ENCODE measurements around the gene YJEFN3.
A peak's percentile ranks its signal among the peaks of the same experiment; 100 is the strongest.

YJEFN3 gene

DNA sequence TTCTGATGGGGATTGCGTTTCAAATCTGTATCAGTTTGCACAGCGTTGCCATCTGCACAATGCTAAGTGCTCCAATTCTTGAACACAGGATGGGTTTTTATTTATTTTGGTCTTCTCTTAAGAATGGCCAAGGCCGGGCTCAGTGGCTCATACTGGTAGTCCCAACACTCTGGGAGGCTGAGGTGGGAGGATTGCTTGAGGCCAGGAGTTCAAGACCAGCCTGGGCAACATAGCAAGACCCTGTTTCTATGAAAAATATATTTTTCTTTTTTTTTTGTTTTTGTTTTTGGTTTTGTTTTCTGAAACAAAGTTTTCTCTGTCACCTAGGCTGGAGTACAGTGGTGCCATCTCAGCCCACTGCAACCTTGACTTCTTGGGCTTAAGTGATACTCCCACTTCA is 5.5 kb upstream of the YJEFN3 start:
- DNase-seq (ENCODE audit: low spot score): no peak

DNA sequence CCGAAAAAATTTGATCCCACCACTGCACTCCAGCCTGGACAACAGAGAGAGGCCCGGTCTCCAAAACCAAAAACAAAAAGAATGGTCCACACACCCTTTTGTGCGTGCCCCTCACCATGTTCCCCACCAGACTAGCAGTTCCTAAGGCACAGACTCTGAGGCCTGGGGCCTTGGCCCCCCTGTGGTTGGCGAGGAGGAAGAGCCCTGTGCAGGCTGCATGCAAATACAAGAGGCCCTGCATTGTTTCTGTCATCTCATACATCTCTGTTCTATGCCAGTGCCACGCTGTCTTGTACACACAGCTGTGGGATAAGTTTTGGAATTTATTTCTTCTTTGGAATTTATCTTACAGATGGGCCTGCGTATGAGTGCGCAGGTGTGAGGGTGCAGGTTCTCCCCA is 4.7 kb upstream of the YJEFN3 start:
- DNase-seq (ENCODE audit: low spot score): no peak

DNA sequence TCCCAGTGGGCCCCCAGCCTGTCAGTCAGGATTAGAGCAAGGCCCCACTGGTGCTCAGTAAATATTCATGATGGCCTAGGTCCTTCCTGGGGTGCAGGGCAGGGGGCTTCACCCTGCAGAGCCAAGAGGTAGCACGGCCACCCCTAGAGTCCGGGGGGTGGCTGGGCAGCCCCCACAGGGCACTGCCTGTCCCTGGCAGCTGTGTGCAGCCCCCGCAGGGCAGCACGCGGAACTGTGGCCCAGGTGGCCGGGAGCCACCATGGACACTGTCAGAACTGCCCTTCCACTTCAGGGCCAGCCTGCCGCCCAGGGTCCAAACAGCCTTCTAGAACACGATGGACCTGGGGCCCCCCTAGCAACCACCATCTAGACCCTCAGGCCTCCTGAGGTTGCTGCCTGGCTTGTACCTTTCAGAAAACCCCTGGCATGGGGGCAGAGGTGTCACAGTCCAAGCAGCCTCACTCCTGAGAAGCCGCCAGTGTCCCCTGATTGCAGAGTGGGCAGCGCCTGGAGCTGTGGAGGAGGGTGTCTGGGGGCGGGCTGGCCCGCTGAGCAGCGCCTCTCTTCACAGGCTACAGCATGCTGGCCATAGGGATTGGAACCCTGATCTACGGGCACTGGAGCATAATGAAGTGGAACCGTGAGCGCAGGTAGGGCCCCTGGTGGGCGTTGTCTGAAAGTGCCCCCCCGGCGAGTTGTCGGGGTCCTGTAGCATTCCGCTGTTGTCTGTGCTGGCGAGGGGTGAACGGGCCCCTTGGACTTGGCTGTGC is 2.9 kb upstream of the YJEFN3 start:
- no peak for DNase-seq (ENCODE audit: low spot score)

DNA sequence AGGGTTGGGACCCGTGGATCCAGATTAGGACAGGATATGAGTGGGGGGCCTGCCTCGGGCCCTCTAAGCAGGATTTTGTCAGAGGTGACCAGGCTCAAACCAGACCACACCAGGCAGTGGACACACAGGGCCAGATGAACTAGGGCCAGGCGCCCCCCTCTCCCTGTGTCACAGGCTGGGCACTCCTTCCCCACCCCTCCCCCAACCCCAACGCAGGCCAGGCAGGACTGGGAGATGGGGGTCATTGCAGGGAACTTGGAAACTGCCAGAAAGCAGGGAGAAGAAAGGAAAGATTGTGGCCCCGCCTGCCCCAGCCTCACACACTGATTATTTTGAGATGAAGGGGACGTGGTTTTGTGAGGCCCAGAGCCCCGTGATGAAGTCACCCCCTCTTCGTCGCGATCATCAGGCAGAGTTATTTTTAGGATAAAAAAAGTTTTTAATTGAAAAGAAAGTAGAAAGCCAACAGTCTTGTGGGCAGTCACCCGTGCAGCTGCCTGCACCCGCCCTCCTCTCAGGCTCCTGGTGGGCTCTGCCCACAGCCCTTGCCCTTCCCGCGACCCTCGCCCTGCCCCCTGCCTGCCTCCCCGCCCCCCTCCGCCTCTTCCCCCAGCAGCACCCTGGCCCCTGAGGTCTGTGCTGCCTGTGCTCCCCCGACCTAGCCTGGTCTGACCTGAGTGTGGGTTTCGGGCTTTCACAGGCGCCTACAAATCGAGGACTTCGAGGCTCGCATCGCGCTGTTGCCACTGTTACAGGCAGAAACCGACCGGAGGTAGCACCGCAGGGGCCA is 1.9 kb upstream of the YJEFN3 start:
- DNase-seq (ENCODE audit: low spot score): no peak

DNA sequence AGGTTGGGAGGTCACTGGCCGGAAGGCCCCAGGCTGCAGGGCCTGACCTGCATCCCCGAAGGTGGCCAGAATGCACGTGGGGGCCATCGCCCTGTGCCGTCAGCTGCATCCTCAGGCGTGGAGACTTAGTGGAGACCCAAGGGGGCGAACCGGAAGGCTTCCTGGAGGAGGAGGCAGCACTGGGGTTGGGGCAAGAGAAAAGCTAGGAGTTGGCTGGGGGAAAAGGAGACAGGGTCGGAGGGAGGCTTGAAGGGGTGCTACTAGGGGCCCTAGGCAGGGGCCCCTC is 1.4 kb upstream of the YJEFN3 start:
- DNase-seq (ENCODE audit: low spot score): no peak

DNA sequence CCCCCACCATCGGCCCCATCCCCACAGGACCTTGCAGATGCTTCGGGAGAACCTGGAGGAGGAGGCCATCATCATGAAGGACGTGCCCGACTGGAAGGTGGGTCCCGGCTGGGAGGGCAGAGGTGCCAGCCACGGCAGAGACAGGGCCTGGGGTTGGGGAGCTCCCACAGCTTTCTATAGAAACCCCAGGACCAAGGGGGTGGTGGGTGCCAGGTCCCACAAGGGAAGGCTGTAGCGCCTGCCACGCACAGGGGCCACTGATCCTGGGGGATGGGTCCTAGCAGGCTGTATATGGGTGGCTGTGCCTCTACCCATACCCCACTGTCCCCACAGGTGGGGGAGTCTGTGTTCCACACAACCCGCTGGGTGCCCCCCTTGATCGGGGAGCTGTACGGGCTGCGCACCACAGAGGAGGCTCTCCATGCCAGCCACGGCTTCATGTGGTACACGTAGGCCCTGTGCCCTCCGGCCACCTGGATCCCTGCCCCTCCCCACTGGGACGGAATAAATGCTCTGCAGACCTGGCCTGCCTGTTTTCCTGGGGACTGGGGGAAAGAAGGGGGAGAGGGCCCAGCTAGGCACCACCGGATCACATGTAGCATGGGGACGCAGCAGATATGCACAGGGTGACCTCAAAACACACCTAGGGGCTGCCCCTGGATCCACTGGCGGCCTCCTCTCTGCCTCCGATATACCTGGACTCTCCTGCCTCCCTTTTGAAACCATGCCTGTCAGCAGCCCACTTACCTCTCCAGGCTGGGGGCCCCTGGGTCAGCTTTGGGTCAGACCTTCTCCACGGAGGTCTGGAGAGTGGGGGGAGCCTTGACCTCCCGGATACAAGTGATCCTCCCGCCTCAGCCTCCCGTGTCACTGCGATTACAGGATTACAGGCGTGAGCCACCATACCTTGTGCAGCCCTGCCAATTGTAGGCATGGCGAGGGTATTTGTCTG is 761 bp upstream of the YJEFN3 start:
- no peak for DNase-seq (ENCODE audit: low spot score)

DNA sequence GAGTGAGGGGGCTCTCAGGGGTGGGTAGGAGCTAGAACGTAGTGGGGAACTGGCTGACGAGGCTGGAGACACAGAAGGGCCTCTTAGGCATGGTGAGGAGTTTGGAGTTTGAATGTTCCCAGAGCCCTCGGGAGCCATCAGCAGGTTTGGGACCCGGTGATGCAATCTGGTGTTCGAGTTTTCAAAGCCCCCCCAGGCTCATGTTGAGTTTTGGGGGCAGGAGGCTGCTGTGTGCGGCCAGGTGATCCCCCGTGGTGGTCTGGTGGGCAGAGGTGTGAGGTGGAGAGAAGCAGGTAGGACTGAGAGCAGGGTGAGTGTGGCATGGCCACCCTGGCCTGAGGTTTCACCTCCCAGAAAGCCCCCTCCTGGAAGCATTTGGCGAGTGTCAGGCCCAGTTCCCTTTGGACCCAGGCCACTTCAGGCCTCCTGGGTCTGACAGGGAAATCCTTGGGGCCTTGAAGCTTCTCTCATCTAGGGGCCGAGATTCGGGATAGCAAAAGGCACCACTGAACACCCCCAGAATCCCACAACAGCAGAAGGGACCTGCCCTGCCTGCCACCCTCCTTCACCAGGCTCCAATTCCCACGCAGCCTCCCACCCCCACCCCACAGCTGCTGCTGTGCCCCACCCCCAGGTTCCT is 1.2 kb downstream of the YJEFN3 start:
- no peak for DNase-seq (ENCODE audit: low spot score)

DNA sequence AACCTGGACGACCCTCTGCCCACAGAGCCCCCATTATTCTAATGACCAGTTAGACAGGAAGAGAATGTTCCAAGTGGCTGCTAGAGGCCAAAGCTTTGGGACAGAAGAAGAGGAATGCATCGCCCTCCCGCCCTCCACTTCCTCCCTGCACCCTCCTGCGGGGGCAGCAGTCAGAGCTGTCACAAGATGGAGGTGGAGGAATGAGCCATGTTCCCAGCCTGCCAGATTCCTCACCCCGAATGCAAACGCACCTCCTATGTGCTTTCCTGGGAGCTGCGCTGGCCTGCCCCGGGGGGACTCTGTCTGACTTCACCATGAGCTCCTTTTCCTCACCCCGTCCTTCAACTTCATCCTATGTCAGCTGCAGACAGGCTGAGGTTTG is 1.7 kb downstream of the YJEFN3 start:
- DNase-seq (ENCODE audit: low spot score): no peak

DNA sequence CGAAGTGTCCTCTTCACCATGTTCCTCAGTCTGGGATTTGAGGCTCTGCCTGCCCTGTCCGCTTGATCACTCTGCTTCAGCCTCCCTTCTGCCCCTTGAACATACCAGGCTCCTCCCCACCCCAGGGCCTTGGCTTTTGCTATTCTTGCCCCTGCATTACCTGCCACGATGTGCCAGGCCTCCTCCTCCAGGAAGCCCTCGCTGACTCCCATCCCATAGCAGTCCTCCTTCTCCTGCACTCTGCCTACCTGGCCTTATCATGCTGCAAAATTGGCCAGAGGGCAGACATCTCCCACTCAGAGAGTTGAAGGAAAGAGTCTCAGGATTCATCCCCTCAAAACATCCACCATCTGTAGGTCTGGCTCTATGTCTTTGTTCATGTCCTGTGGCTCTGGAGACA is 2.2 kb downstream of the YJEFN3 start:
- DNase-seq (ENCODE audit: low spot score): no peak

DNA sequence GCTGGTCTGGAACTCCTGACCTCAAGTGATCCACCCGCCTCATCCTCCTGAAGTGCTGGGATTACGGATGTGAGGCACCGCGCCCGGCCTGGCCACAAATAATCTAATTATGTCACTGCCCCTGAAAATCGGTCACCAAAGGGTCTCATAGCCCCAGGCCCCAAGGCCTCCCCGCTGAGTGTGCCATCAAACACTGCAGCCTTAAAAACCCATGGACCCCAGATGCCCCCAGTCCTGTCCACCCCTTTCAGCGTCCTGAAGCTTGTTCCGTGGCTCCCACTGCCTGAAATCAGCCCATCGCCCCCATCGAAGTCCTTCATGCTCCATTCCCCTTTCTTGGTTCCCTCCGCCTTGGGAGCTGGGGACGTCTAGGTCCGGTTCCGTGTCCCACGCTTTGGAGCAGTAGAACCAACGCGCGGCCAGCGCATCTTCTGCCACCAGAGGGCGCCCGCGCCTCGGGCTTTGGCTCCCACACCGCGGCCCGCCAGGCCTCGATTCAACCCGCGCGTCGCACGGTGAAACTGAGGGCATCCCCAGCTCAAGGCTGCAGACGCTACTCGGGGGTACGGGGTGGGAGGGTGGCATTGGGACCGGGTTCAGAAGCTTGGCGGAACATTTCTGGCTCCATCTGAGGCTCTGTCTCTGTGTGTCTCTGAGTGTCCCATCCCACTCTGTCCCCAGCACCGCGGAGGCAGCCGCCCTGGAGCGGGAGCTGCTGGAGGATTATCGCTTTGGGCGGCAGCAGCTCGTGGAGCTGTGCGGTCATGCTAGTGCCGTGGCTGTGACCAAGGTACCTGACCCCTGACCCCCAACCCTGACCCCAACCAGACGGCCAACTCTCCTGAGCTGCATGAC is 3.5 kb downstream of the YJEFN3 start:
- peak; percentile 61 for DNase-seq (ENCODE audit: low spot score)

DNA sequence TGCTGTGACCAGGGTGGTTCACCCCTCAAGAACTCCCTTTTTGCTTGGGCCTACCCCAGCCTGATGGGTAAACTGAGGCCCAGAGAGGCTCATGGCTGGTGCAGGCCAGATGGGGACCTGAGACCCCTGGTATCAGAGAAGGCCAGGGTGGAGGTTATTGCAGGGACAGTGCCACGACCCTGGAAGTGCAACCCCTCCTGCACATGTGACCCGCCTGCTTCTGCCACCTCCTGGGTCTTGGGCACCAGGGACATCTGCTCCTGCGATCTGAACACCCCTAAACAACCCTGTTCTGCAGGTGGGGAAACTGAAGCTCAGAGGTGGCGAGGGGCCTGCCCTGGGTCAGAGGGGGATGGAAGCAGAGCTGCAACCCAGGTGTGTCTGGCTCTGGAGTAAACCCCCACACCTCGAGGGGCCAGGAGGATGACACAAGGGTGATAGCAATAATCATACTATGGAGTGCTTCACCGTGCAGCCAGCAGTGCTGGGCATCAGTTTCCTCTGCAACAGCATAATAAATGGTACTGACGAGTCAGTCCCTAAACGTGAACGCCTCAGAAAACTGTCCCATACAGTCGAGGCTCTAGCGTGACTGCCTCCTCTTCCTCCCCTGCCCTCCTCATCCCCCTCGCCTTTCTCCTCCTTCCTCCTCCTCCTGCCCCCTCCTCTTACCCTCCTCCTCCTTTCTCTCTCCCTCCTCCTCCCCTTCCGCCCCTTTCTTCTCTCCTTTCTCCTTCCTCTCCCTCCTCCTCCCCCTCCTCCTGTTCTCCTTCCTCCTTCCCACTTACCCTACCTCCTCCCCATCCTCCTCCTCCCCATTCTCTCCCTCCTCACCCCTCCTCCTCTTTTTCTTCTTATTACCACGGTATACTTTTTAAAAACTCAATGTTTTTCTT is 4.3 kb downstream of the YJEFN3 start:
- DNase-seq (ENCODE audit: low spot score): no peak

DNA sequence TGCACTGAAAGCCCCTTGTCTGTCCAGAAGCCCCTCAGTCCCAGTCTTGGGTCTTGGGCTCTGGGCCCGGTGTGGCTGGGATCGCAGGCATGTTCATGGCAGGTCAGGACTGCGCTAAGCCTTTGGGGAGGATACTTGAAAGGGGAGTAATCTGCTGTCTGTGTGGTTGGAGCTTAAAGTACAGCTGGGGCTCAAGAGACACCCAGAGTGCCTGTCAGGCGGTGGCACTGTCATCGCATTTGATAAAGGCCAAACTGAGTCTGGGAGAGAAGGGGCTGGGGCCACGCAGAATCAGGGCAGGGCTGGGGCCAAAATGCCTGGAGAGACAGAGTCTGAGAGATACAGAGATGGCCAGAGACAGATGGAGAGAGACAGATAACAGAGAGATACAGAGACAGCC is 5.1 kb downstream of the YJEFN3 start:
- no peak for DNase-seq (ENCODE audit: low spot score)

DNA sequence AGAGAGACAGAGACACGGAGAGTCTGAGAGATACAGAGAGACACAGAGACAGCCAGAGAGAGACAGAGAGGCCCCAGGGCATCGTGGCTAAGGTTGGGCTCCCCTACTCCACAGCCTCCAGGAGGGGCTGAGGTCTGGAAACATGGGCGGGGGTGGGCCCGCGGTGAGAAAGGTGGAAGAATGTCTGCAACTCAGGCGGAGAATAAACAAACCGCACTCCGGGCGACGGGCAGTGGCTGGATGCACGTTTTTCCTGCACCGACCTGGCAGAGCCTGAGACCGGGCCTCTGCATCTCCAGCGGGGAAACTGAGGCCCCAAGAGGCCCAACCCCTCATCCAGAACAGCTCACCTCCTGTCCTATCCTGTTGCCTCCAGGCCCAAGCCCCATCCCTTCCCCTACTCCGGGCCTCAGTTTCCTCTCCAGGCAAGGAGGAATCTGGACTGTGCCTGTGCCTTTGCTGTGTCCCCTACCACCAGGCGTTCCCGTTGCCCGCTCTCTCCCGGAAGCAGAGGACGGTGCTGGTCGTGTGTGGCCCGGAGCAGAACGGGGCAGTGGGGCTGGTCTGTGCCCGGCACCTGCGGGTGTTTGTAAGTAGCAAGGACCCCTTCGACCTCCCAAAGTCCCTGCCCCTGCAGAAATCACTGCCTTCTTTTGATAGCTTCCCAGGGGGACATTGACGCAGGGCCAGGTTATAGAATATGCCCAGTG is 6.0 kb downstream of the YJEFN3 start:
- no peak for DNase-seq (ENCODE audit: low spot score)

DNA sequence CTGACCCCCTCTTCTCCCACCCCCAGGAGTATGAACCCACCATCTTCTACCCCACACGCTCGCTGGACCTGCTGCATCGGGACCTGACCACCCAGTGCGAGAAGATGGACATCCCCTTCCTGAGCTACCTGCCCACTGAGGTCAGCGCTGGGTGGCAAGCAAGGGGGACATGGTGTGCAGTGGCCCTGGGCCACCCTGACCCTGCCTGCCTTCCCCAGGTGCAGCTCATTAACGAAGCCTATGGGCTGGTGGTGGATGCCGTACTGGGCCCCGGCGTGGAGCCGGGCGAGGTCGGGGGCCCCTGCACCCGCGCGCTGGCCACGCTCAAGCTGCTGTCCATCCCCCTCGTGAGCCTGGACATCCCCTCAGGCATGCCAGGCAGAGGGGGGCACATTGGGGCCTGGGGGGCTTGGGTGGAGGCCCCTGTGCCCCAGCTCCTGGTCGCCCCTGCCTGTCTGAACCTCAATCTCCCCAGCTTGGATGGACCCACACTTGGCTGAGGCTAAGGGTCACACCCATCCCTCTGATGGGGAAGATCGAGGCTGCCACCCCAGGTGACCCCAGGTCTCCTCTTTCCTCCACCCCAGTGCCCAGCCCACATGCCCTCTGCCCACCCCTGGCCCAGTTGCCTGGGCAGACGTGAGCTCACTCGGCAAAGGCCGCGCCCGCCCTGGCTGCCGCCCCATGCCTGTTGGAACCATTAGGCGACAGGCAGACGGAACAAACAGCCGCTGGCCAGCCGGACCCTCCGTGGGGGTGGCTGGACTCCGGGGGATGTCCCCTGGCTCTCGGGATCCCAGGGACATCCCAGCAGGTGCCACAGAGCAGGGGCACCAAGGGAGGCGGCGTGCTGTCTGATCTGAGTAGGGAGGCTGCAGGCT is 6.8 kb downstream of the YJEFN3 start:
- DNase-seq (ENCODE audit: low spot score): no peak

DNA sequence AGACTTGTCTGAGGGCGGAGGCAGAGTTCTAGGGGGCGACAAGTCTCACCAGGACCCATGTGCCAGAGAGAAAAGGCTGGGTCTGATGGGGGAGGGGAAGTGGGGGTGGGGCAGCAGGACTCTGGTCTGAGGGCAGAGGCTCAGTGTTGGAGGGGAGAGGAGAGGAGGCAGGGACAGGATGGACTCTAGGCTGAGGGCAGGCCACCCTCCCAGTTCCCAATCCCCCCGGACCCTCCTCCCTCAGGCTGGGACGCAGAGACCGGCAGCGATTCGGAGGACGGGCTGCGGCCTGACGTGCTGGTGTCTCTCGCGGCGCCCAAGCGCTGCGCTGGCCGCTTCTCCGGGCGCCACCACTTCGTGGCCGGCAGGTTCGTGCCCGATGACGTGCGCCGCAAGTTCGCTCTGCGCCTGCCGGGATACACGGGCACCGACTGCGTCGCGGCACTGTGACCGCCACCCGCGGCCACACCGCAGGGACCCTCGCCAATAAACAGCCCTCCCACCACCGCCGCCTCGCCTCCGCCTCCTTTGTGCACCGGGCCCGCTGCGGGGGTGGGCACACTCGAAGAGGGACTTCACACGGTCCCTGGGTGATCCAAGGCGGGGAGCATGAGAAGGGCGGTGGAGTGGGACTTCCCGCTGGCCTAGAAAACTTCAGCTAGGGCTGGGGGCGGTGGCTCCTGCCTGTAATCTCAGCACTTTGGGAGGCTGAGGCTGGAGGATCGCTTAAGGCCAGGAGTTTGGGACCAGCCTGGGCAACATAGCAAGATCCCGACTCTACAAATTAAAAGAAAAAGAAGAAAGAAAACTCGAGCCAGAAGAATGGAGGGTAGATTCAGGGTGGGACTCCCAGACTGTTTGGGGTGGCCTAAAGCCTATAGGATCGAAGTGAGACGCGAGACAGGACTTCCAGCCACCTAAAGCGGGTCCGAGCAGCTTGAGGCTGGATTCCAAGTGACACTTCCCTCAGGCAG is 8.7 kb downstream of the YJEFN3 start:
- no peak for DNase-seq (ENCODE audit: low spot score)

DNA sequence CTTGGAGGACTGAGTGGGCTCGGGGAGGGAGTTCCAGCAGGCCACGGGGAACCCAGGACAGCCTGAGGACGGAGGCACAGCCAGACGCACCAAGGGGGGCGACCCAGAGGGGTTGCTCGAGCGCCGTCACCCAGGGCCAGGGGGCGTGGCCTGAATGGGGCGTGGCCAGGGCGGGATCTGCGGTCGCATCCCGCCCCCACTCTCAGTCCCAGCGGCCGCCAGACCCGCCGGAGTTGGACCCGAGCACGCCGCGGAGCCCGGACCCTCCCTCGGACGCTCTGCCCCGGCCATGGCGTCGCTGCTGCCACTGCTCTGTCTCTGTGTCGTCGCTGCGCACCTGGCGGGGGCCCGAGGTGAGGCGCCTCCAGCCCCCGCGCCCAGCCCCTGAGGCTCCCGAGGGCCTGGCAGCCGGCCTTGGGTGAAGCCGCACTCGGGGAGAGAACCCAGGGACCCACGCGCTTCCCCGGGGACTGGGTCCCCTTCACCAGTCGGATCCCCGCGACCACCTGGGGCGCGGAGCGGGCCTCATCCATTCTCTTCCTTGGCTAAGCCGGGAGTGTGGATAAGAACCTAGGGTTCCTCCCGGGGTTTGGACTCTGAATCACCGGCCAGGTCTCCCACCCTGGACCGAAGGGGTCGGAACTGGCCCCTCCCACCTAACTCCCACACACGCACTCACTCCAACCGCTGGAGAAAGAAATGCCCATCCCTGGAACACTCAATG is 9.5 kb downstream of the YJEFN3 start, which contains the start of gene CILP2:
Gene CILP2, plus strand, starts transcription at position 205 of the 724 bp plus-strand sequence. Its CDS starts 85 bp downstream, at position 290.
- DNase-seq (ENCODE audit: low spot score): no peak

DNA sequence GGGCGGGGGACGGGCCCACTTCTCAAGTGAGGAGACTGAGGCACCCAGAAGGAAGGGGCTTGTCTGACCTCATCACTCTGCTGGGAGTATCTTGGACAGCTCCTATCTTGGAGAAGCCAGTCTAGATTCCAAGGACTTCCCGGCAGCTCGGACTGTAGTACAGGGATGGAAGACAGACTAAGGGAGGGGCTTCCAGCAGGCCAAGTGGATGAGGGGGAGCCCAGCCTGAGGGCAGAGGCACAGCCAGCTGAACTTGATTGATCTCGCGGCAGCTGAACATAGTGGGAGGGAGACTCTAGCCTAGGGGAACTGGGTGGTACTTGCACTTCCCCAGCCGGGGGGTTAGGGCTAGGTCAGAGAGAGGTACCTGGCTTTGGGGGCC is 10.1 kb downstream of the YJEFN3 start:
- DNase-seq (ENCODE audit: low spot score): no peak
